MM.1S (cell line): ENCODE measurements around the gene SF3B2.

Experiments used
- DNase-seq: peaks from one replicate; pipeline ENCODE4 v3.0.0-alpha.2; 2015
- H2AFZ ChIP-seq: fragments of 300-600 bp; sonication (generic); 2 replicates; pipeline ENCODE4 v1.6.0; 2016; ENCODE audit warnings: antibody characterized with exemption, low read length
- H3F3A ChIP-seq: fragments of 300-600 bp; sonication (generic); 2 replicates; pipeline ENCODE4 v1.6.1; 2016; ENCODE audit warnings: mild to moderate bottlenecking, antibody characterized with exemption, low read length, moderate library complexity, mixed read lengths; ENCODE audit not compliant: insufficient read depth
- H3K27ac ChIP-seq: fragments of 300-600 bp; sonication (generic); 2 replicates; pipeline ENCODE4 v1.5.1; 2016; ENCODE audit warnings: mild to moderate bottlenecking, low read length
- H3K27me3 ChIP-seq: fragments of 300-600 bp; sonication (generic); replicated peaks from 2 replicates; pipeline ENCODE4 v1.6.0; 2016; ENCODE audit warnings: low read length; ENCODE audit not compliant: insufficient read depth
- H3K36me3 ChIP-seq: fragments of 300-600 bp; sonication (generic); replicated peaks from 2 replicates; pipeline ENCODE4 v1.6.1; 2016; ENCODE audit warnings: mild to moderate bottlenecking, low read length, mixed read lengths; ENCODE audit not compliant: insufficient read depth
- H3K4me1 ChIP-seq: fragments of 300-600 bp; sonication (generic); 2 replicates; pipeline ENCODE4 v1.6.1; 2016; ENCODE audit warnings: low read length, mixed read lengths
- H3K4me2 ChIP-seq: fragments of 300-600 bp; sonication (generic); 2 replicates; pipeline ENCODE4 v1.6.0; 2016; ENCODE audit warnings: low read depth, low read length
- H3K4me3 ChIP-seq: fragments of 300-600 bp; sonication (generic); 2 replicates; pipeline ENCODE4 v1.5.1; 2016; ENCODE audit warnings: low read length, mixed read lengths
- H3K79me2 ChIP-seq: fragments of 300-600 bp; sonication (generic); 2 replicates; pipeline ENCODE4 v1.6.1; 2016; ENCODE audit warnings: mixed run types, low read length, mixed read lengths
- H3K9ac ChIP-seq: fragments of 300-600 bp; sonication (generic); 2 replicates; pipeline ENCODE4 v1.6.1; 2016; ENCODE audit warnings: low read length, mixed read lengths
- H3K9me2 ChIP-seq: fragments of 300-600 bp; sonication (generic); replicated peaks from 2 replicates; pipeline ENCODE4 v1.6.1; 2016; ENCODE audit warnings: mild to moderate bottlenecking, low read length, mixed read lengths; ENCODE audit not compliant: insufficient read depth
- H3K9me3 ChIP-seq: fragments of 300-600 bp; sonication (generic); replicated peaks from 2 replicates; pipeline ENCODE4 v1.6.1; 2016; ENCODE audit warnings: mild to moderate bottlenecking, low read length, mixed read lengths; ENCODE audit not compliant: insufficient read depth
- H4K20me1 ChIP-seq: fragments of 300-600 bp; sonication (generic); 2 replicates; pipeline ENCODE4 v1.6.1; 2016; ENCODE audit warnings: mild to moderate bottlenecking, low read length, moderate library complexity, mixed read lengths; ENCODE audit not compliant: insufficient read depth
- EZH2 ChIP-seq: fragments of 300-600 bp; sonication (generic); optimal IDR thresholded peaks from 2 replicates; pipeline ENCODE3; 2017; ENCODE audit warnings: low read depth, mild to moderate bottlenecking, antibody characterized with exemption, low read length, mixed read lengths
- EZH2phosphoT487 ChIP-seq: fragments of 300-600 bp; sonication (generic); IDR thresholded peaks from 2 replicates; pipeline ENCODE4 v1.6.1; 2018; ENCODE audit warnings: antibody characterized with exemption, low read length
- TF ChIP-seq, protein P1 (sequence below): fragments of 300-600 bp; sonication (generic); IDR thresholded peaks from 2 replicates; pipeline ENCODE4 v1.5.1; 2016; ENCODE audit warnings: antibody characterized with exemption, low read length, mixed read lengths

SF3B2 gene

DNA sequence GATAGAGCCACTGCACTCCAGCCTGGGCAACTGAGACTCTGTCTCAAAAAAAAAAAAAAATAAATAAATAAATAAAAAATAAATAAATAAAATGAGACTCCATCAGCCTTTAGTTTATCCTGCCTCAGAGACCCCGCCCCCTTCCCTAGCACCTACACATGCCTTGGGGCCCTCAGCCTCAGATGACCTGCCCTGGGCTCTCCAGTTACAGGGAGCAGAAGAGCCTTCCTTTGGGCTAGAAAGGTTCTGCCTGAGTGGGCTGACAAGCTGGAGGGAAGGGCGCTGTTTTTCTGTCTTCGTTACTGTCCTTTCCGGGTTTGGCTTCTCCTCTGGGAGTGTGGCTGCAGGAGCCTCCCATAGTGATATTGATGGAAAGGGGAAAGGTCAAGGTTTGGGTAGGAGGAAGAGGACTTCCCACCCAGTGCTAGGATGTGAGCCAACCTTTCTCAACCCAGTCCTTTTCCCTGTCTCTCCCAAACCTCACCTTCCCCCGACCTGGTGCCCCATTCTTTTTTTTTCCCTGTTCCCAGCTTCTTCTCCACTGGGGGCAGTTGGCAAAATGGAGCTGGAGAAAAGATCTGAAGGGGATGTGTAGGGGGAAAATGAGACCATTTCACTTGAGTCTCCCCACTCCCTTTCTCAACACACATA is 1.5 kb upstream of the SF3B2 start:
- H3K4me3 ChIP-seq = no peak overlapping the region

GRCh38 chr11:66051371-66051765 is 796 bp upstream of the SF3B2 start:
- H3K36me3 ChIP-seq = peaks cover 10% of the 10 kb centered on the region; the same call in 1 of the 2 replicates
- H3K4me3 ChIP-seq = peak overlapping the region; percentile 64
- no peak for DNase-seq
- no peaks in the 10 kb centered on the region for H4K20me1 ChIP-seq
- H3K4me1 ChIP-seq = peaks cover 23% of the 10 kb centered on the region
- H3K9me2 ChIP-seq = no peaks in the 10 kb centered on the region
- H2AFZ ChIP-seq = peak overlapping the region; percentile 77
- no peaks in the 10 kb centered on the region for H3K9me3 ChIP-seq
- no peak for TF ChIP-seq EZH2phosphoT487
- TF ChIP-seq, protein P1, sequence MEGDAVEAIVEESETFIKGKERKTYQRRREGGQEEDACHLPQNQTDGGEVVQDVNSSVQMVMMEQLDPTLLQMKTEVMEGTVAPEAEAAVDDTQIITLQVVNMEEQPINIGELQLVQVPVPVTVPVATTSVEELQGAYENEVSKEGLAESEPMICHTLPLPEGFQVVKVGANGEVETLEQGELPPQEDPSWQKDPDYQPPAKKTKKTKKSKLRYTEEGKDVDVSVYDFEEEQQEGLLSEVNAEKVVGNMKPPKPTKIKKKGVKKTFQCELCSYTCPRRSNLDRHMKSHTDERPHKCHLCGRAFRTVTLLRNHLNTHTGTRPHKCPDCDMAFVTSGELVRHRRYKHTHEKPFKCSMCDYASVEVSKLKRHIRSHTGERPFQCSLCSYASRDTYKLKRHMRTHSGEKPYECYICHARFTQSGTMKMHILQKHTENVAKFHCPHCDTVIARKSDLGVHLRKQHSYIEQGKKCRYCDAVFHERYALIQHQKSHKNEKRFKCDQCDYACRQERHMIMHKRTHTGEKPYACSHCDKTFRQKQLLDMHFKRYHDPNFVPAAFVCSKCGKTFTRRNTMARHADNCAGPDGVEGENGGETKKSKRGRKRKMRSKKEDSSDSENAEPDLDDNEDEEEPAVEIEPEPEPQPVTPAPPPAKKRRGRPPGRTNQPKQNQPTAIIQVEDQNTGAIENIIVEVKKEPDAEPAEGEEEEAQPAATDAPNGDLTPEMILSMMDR = no peak
- H3K27me3 ChIP-seq = no peaks in the 10 kb centered on the region
- peak overlapping the region; percentile 75 for H3K9ac ChIP-seq
- peak overlapping the region; percentile 83 for H3K4me2 ChIP-seq
- H3F3A ChIP-seq = peaks cover 22% of the 10 kb centered on the region
- peaks cover 40% of the 10 kb centered on the region for H3K79me2 ChIP-seq
- H3K27ac ChIP-seq = peak overlapping the region; percentile 82

More for the DNA sequence above, 1.5 kb upstream of the SF3B2 start:
- Histone ChIP-seq H3K4me2 (peak overlapping the region; percentile 83), H3K79me2 (peaks cover 33% of the 10 kb centered on the region), H3K27ac (peak overlapping the region; percentile 82; the same call in 1 of the 2 replicates), H3K36me3 (peaks cover 8% of the 10 kb centered on the region; the same call in 1 of the 2 replicates), H3K9me3 (no peaks in the 10 kb centered on the region), H4K20me1 (no peaks in the 10 kb centered on the region), H2AFZ (no peak overlapping the region), H3K27me3 (no peaks in the 10 kb centered on the region), H3K9me2 (no peaks in the 10 kb centered on the region), H3K9ac (peak overlapping the region; percentile 75; the same call in 1 of the 2 replicates), H3K4me1 (peaks cover 25% of the 10 kb centered on the region), H3F3A (peaks cover 22% of the 10 kb centered on the region)
- DNase-seq = no peak
- TF ChIP-seq EZH2phosphoT487 = no peak
- TF ChIP-seq, protein P1 = no peak
- TF ChIP-seq EZH2 = no peak

GRCh38 chr11:66052664-66052982 is 459 bp downstream of the SF3B2 start:
- H2AFZ ChIP-seq = 0 out of 2 replicates have a peak overlapping the region, but pooled peaks have one; percentile 52
- peak overlapping the region; percentile 93 for H3K9ac ChIP-seq
- H3F3A ChIP-seq = peaks cover 28% of the 10 kb centered on the region
- H3K9me2 ChIP-seq = no peaks in the 10 kb centered on the region
- no peak for DNase-seq
- H3K4me2 ChIP-seq = peak overlapping the region; percentile 65
- peaks cover 10% of the 10 kb centered on the region; the same call in 1 of the 2 replicates for H3K36me3 ChIP-seq
- H3K79me2 ChIP-seq = peaks cover 52% of the 10 kb centered on the region
- peaks cover 23% of the 10 kb centered on the region for H3K4me1 ChIP-seq
- peak overlapping the region; percentile 82 for H3K27ac ChIP-seq
- H4K20me1 ChIP-seq = no peaks in the 10 kb centered on the region
- TF ChIP-seq EZH2 (no peak), EZH2phosphoT487 (no peak)
- TF ChIP-seq, protein P1 = no peak
- no peaks in the 10 kb centered on the region for H3K27me3 ChIP-seq
- H3K4me3 ChIP-seq = peak overlapping the region; percentile 93
- no peaks in the 10 kb centered on the region for H3K9me3 ChIP-seq
